ENCODE data around the gene DUS2.
"Not testable (repeated sequence)": the region's sequence is repeated elsewhere in the genome, so short reads cannot be mapped to it uniquely, and the experiment has no call there.

Gene DUS2

DNA sequence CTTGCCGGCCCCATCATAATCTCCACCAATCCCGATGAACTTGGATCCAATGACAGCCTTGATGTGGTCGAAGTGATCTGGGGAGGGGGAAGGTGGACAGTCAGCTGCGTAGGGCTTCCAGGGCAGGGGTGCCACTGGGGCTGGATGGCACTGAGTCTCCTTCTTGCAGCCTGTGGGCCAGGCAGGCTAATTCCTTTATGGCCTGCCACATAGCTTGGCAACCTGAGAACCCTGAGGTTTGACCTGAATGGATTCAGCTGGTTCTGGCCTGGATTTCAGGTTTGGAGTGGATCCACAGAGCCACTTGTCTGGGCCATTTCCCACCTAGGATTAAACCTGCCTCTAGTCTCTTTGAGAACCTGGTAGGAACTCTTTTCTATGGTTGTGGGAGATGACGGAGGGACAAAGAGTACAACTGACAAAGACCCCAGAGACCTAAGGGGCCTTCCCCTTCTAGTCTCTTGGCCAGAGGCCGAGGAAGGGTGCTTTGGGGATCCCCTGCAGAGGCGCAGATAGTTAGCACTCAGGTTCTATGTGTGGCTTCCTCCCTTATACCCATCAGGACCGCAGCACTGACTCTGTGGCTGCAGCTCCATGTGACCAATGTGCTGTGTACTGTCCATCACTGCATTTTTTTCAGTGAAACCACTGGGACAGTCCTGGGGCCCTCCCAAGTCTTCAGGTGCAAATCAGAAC is 33.6 kb upstream of the DUS2 start:
- Mint-ChIP-seq H3K27ac (ENCODE audit: low read depth) (no peak overlapping the region), H3K27me3 (no peaks in the 10 kb centered on the region), H3K4me1 (peaks cover 20% of the 10 kb centered on the region), H3K36me3 (ENCODE audit: insufficient read depth) (peaks cover 9% of the 10 kb centered on the region), H3K4me3 (no peak overlapping the region), H3K9me3 (no peaks in the 10 kb centered on the region)
- DNase-seq (ENCODE audit: low spot score in 2 of 2) (no peak), ATAC-seq (replicated peaks; ENCODE audit: extremely low read depth, poor library complexity, severe bottlenecking) (no peak)

DNA sequence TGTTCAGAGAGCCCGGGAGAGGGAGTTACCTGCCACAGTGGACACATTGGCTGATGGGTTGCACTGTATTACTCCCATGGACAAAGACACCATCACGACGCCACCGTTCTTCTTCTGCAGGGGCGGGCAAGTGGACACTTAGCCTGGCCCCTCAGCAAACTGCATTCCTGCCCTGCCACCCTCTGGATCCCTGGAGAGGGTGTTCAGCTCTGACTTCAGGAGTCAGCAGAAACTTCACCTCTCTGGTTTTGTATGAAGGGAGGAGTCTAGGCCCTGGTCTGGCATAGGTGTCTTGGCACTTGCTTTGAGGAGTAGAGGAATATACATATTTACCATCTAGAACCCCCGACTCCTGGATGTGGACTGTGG is 33.1 kb upstream of the DUS2 start:
- Mint-ChIP-seq H3K4me3 (no peak overlapping the region), H3K36me3 (ENCODE audit: insufficient read depth) (peaks cover 9% of the 10 kb centered on the region), H3K4me1 (peaks cover 16% of the 10 kb centered on the region), H3K27me3 (no peaks in the 10 kb centered on the region), H3K27ac (ENCODE audit: low read depth) (no peak overlapping the region), H3K9me3 (no peaks in the 10 kb centered on the region)
- ATAC-seq (replicated peaks; ENCODE audit: extremely low read depth, poor library complexity, severe bottlenecking), result no peak
- no peak for DNase-seq (ENCODE audit: low spot score in 2 of 2)

DNA sequence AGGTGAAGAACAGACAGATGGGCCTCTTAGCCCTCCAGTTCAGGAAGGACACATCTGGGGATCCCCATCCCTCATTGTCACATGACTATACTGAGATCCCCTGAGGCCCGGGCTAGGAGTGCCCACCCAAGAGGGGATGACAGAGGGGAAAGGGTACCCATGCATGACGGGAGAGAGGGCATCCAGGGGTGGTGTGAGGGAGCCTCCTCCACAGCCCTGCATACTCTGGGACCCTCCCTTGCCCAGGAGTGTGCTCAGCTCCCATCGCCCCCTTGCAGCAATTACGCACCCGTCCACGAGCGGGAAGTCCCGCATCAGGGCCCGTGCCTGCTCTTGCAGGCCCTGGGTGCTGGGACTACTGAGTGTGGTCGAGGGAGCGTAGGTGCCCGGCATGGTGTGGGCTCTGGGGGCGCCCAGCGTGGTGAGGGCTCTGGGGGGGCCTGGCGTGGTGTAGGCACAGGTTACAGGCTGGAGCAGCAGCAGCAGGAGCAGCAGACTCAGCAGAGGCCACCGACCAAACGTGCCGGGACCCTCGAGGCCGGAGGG is 30.4 kb upstream of the DUS2 start:
- H3K9me3 Mint-ChIP-seq, result no peaks in the 10 kb centered on the region
- DNase-seq (ENCODE audit: low spot score in 2 of 2) (no peak), ATAC-seq (replicated peaks; ENCODE audit: extremely low read depth, poor library complexity, severe bottlenecking) (no peak)
- peak overlapping the region; percentile 84 for H3K27ac Mint-ChIP-seq (ENCODE audit: low read depth)
- H3K36me3 Mint-ChIP-seq (ENCODE audit: insufficient read depth), result peaks cover 8% of the 10 kb centered on the region
- H3K4me3 Mint-ChIP-seq, result peak overlapping the region; percentile 75
- no peaks in the 10 kb centered on the region for H3K27me3 Mint-ChIP-seq
- H3K4me1 Mint-ChIP-seq, result peaks cover 18% of the 10 kb centered on the region

DNA sequence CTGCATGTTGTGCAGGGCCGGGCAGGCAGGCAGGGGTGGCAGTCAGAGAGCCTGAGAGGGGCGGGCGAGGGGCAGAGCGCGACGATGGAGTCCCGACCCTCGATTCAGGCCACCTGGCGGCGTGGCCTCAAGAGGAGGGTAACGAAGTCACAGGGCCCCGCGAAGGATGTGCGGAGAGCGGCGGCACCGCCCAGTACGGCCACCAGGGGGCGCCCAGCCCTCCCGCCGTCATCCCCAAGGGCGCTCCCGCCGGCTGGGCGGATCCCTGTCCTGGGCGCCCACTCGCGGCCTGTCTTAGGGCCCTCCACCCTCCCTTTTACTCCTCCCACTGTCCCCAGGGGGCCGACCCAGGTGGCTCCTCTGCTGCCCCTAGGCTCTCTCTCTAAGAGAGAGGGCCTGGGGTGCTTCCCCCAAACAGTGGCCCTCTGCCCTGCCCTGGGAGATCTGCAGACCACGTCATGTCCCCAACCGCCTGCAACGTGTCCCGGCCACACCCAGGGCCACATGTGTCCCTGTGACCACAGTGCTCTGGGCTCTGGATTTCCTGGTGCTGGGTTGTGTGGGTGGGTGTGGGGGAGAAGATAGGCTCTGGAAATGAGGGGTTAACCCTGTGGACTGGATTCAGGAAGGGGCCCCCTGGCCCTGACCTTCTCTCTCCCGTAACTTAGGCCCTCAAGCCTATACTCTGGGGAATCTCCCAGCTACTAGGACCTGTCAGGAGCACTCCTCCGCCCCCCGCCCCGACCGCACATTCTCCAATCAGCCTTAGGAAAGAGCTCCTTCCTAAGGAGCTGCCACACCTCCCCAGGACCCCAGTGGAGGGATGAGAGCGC is 29.7 kb upstream of the DUS2 start:
- DNase-seq (ENCODE audit: low spot score in 2 of 2), result peak; percentile 74 to 76
- H3K36me3 Mint-ChIP-seq (ENCODE audit: insufficient read depth), result peaks cover 8% of the 10 kb centered on the region
- H3K27ac Mint-ChIP-seq (ENCODE audit: low read depth), result peak overlapping the region; percentile 91

DNA sequence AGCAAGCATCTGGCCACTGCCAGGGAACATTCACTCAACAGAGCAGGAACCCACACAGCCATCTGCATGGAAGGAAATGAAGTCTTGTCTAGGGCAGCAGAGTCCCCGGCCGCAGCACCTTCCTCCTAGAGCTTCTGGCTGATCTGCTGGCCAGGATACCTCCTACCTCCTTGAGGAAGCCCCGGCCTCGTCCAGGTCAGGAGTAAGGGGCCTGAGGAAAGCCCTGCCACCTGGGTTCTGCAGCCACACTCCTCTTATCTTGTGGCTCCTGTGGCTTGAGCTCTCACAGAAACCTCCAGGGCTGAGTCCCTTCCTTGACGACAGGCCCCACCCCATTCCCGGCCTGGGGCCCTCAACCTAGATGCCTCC is 29.1 kb upstream of the DUS2 start:
- not testable (repeated sequence) for DNase-seq (ENCODE audit: low spot score in 2 of 2); H3K36me3 Mint-ChIP-seq (ENCODE audit: insufficient read depth); ATAC-seq (replicated peaks; ENCODE audit: extremely low read depth, poor library complexity, severe bottlenecking); H3K27me3 Mint-ChIP-seq; H3K9me3 Mint-ChIP-seq
- Mint-ChIP-seq H3K4me1 (peaks cover 18% of the 10 kb centered on the region), H3K4me3 (peak overlapping the region; percentile 75), H3K27ac (ENCODE audit: low read depth) (peak overlapping the region; percentile 91)

More for the DNA sequence above, 29.7 kb upstream of the DUS2 start:
- H3K27me3 Mint-ChIP-seq, result no peaks in the 10 kb centered on the region
- peaks cover 15% of the 10 kb centered on the region for H3K4me1 Mint-ChIP-seq
- peak; percentile 84 for ATAC-seq (replicated peaks; ENCODE audit: extremely low read depth, poor library complexity, severe bottlenecking)
- H3K4me3 Mint-ChIP-seq, result peak overlapping the region; percentile 75
- H3K9me3 Mint-ChIP-seq, result no peaks in the 10 kb centered on the region

DNA sequence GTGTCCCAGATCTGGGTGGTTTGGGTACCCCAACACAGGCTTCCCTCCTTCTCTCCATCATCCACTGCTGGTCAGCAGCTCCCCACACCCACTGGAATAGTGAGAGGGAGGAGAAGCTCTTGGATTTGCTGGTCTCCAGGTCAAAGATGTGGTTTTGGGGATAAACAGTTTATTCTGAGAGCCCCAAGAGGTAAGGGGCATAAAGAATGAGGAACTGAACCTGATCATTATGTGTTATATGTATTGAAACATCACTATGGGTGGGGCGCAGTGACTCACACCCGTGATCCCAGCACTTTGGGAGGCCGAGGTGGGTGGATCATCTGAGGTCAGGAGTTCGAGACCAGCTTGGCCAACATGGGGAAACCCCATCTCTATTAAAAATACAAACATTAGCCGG is 27.7 kb upstream of the DUS2 start:
- Mint-ChIP-seq H3K4me3 (peak overlapping the region; percentile 31), H3K27me3 (no peaks in the 10 kb centered on the region), H3K9me3 (no peaks in the 10 kb centered on the region), H3K36me3 (ENCODE audit: insufficient read depth) (peaks cover 13% of the 10 kb centered on the region), H3K4me1 (peaks cover 32% of the 10 kb centered on the region), H3K27ac (ENCODE audit: low read depth) (peak overlapping the region; percentile 55)
- DNase-seq (ENCODE audit: low spot score in 2 of 2) (no peak), ATAC-seq (replicated peaks; ENCODE audit: extremely low read depth, poor library complexity, severe bottlenecking) (no peak)

DNA sequence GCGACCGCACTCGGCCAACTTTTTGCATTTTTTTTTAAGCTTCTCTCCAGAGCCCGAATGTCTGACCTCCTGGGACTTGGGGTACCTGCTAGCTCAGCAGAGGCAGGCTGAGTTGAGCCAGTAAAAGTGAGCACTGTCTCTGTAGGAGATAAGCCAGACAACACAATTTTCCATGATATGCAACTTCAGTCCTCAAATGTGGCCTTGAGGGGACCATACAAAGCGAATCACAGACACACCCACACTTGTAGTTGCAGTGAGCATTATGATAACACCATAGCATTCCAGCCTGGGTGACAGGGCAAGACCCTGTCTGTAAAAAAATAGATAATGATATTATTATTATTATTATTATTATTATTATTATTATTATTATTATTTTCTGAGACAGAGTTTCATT is 26.4 kb upstream of the DUS2 start:
- no peak for DNase-seq (ENCODE audit: low spot score in 2 of 2)
- H3K9me3 Mint-ChIP-seq, result no peaks in the 10 kb centered on the region
- no peaks in the 10 kb centered on the region for H3K27me3 Mint-ChIP-seq
- H3K4me1 Mint-ChIP-seq, result peaks cover 41% of the 10 kb centered on the region
- H3K27ac Mint-ChIP-seq (ENCODE audit: low read depth), result no peak overlapping the region
- ATAC-seq (replicated peaks; ENCODE audit: extremely low read depth, poor library complexity, severe bottlenecking), result no peak
- H3K4me3 Mint-ChIP-seq, result no peak overlapping the region
- peaks cover 12% of the 10 kb centered on the region for H3K36me3 Mint-ChIP-seq (ENCODE audit: insufficient read depth)

DNA sequence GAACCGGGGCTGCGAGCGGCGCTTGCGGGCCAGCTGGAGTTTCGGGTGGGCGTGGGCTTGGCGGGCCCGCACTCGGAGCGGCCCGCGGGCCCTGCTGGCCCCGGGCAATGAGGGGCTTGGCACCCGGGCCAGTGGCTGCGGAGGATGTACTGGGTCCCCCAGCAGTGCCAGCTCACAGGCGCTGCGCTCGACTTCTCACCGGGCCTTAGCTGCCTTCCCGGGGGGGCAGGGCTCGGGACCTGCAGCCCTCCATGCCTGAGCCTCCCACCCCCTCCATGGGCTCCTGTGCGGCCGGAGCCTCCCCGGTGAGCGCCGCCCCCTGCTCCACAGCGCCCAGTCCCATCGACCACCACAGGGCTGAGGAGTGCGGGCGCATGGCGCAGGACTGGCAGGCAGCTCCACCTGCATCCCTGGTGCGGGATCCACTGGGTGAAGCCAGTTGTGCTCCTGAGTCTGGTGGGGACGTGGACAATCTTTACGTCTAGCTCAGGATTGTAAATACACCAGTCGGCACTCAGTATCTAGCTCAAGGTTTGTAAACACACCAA is 24.8 kb upstream of the DUS2 start:
- not testable (repeated sequence) for H3K27me3 Mint-ChIP-seq; ATAC-seq (replicated peaks; ENCODE audit: extremely low read depth, poor library complexity, severe bottlenecking); DNase-seq (ENCODE audit: low spot score in 2 of 2); H3K36me3 Mint-ChIP-seq (ENCODE audit: insufficient read depth); H3K9me3 Mint-ChIP-seq; H3K27ac Mint-ChIP-seq (ENCODE audit: low read depth)
- peaks cover 42% of the 10 kb centered on the region for H3K4me1 Mint-ChIP-seq
- peak overlapping the region; percentile 84 for H3K4me3 Mint-ChIP-seq

DNA sequence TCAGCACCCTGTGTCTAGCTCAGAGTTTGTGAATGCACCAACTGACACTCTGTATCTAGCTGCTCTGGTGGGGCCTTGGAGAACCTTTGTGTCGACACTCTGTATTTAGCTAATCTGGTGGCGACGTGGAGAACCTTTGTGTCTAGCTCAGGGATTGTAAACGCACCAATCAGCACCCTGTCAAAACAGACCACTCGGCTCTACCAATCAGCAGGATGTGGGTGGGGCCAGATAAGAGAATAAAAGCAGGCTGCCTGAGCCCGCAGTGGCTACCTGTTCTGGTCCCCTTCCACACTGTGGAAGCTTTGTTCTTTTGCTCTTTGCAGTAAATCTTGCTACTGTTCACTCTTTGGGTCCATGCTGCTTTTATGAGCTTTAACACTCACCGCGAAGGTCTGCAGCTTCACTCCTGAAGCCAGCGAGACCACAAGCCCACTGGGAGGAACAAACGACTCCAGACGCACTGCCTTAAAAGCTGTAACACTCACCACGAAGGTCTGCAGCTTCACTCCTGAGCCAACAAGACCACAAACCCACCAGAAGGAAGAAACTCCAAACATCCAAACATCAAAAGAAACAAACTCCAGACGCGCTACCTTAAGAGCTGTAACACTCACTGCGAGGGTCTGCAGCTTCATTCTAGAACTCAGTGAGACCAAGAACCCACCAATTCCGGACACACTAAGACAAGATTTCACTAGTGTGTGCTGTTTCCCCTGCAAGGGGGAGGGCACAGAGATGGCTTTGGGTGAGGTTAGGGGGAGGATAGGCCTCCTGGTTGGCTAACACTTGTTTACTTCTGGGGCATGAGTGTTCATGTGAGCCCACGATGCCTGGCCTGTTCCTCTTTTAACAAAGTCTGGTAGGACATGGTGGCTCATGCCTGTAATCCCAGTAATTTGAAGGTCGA is 24.1 kb upstream of the DUS2 start, which contains the start of gene DPEP2:
Gene DPEP2, minus strand, starts transcription at position 706 of the 910 bp plus-strand sequence. CDS start 6,272 bp downstream, outside the sequence.
- ATAC-seq (replicated peaks; ENCODE audit: extremely low read depth, poor library complexity, severe bottlenecking), result peak; percentile 92
- not testable (repeated sequence) for H3K9me3 Mint-ChIP-seq; H3K36me3 Mint-ChIP-seq (ENCODE audit: insufficient read depth); H3K27me3 Mint-ChIP-seq
- Mint-ChIP-seq H3K4me1 (peaks cover 35% of the 10 kb centered on the region), H3K4me3 (peak within 1 kb of the TSS; percentile 84), H3K27ac (ENCODE audit: low read depth) (peak within 1 kb of the TSS; percentile 86)
- DNase-seq (ENCODE audit: low spot score in 2 of 2), result peak in 1 of 2 donors; percentile 22

DNA sequence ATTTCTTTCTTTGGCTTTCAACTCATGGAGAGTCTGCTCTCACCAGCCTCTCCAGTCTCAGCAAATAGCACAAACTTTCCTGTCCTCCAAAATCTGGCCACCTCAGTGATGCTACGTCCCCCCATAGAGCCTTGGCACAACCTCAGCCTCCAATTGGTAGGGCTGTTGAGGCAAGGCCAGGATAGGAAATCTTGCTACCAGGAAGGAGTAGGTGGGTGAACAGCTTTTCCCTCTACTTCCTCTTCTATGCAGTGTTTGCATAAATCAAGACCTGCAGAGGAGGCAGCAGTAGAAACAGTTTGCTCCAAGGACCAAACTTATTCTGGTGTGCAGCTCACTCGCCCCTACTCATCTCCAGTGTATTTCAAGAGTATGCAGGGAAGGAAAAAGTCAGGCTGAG is 23.1 kb upstream of the DUS2 start:
- no peak for DNase-seq (ENCODE audit: low spot score in 2 of 2)
- H3K27me3 Mint-ChIP-seq, result no peaks in the 10 kb centered on the region
- no peaks in the 10 kb centered on the region for H3K9me3 Mint-ChIP-seq
- H3K27ac Mint-ChIP-seq (ENCODE audit: low read depth), result peak overlapping the region; percentile 86
- peaks cover 38% of the 10 kb centered on the region for H3K4me1 Mint-ChIP-seq
- H3K36me3 Mint-ChIP-seq (ENCODE audit: insufficient read depth), result peaks cover 7% of the 10 kb centered on the region
- ATAC-seq (replicated peaks; ENCODE audit: extremely low read depth, poor library complexity, severe bottlenecking), result no peak
- peak overlapping the region; percentile 84 for H3K4me3 Mint-ChIP-seq

DNA sequence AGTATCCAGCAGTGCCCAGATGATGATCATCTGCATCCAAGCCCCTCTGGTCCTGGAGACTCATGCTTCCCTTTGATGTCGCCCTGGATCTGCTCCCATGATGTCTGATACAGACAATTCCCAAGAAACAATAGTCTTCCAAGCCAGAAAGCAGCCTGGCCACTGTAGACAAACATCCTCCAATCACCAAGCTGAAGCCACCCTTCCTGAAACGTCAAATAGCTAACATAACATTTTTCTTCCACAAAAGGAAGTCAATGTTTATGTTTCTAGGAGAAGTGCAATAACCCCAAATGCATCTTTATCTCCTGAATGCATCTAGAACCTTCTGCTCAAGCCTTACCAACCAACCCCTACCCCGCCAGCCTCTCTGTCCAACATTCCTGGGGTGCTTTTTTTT is 22.6 kb upstream of the DUS2 start:
- ATAC-seq (replicated peaks; ENCODE audit: extremely low read depth, poor library complexity, severe bottlenecking) (no peak), DNase-seq (ENCODE audit: low spot score in 2 of 2) (no peak)
- H3K9me3 Mint-ChIP-seq, result no peaks in the 10 kb centered on the region
- H3K4me1 Mint-ChIP-seq, result peaks cover 43% of the 10 kb centered on the region
- peaks cover 7% of the 10 kb centered on the region for H3K36me3 Mint-ChIP-seq (ENCODE audit: insufficient read depth)
- H3K27me3 Mint-ChIP-seq, result no peaks in the 10 kb centered on the region
- peak overlapping the region; percentile 84 for H3K4me3 Mint-ChIP-seq
- H3K27ac Mint-ChIP-seq (ENCODE audit: low read depth), result peak overlapping the region; percentile 86

DNA sequence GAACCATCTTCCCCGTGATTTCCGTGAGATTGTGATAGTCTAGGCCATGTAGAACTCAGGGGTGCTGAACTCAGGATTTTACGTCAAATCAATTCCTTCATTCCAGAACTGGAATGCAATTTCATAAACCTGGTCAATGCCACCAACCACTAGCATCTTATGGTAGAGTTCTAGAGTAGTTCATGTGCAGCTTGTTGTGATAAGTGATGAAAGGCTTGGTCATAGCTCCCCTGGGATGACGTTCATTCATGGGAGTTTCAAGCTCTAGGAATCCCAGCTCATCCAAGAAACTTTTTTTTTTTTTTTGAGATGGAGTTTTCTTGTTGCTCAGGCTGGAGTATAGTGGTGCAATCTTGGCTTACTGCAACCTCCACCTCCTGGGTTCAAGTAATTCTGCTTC is 20.1 kb upstream of the DUS2 start:
- H3K4me1 Mint-ChIP-seq, result peaks cover 48% of the 10 kb centered on the region
- ATAC-seq (replicated peaks; ENCODE audit: extremely low read depth, poor library complexity, severe bottlenecking), result no peak
- H3K9me3 Mint-ChIP-seq, result no peaks in the 10 kb centered on the region
- H3K36me3 Mint-ChIP-seq (ENCODE audit: insufficient read depth), result peaks cover 5% of the 10 kb centered on the region
- H3K4me3 Mint-ChIP-seq, result no peak overlapping the region
- no peak overlapping the region for H3K27ac Mint-ChIP-seq (ENCODE audit: low read depth)
- DNase-seq (ENCODE audit: low spot score in 2 of 2), result no peak
- no peaks in the 10 kb centered on the region for H3K27me3 Mint-ChIP-seq

All from central memory CD8-positive, alpha-beta T cell (primary cell).